Measurements from ENCODE around the gene DPP10. TPM values are rescaled to one million over a fixed set of nuclear protein-coding genes. Genes with fewer than 3 reads are reported as not detected.

The DPP10 gene
- total RNA-seq, 4 donors from 2014 or later: 3.3 to 6.6 (median 4.7) TPM

DNA sequence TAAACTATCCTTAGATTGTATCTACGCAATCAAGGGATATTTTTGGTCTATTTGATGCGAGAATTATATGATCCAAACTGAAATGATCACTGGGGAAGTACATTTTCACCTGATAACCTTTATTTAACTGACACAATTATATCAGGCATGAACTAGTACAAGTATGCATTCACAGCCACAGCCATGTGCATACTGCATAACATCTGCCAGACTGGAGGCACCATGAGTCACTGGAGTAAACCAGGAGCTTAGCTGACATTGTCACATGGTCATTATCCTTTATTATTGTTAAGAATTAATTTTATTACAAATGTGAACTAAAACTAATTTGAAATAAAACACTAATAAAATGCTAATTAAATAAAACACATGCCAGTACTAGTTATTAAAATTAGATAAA, 1127.1 kb downstream of the DPP10 start:
- TF ChIP-seq CTCF (IDR thresholded peaks at IDR 0.05): no peak
- TF ChIP-seq POLR2AphosphoS5 (IDR thresholded peaks at IDR 0.05): no peak
- TF ChIP-seq EP300 (IDR thresholded peaks at IDR 0.05): no peak
- no peak for TF ChIP-seq POLR2A (IDR thresholded peaks at IDR 0.05; ENCODE audit: low read depth)
- Histone ChIP-seq H3K4me1 (no peaks in the 10 kb centered on the region), H3K36me3 (no peaks in the 10 kb centered on the region), H3K4me3 (no peak overlapping the region), H3K27me3 (no peaks in the 10 kb centered on the region), H3K9me3 (no peaks in the 10 kb centered on the region), H3K27ac (replicated peaks in 1 of 4) (no peak overlapping the region)
- no peak for DNase-seq (ENCODE audit: extremely low spot score)
- 75% methylated on average over 2 of the region's 2 CpGs for WGBS
- intact Hi-C loops (cut with DNase I): no loop called here

- intact Hi-C loops (cut with DNase I): no loop called here
- DNase-seq (ENCODE audit: extremely low spot score): no peak
- no peaks in the 10 kb centered on the region for H3K36me3 ChIP-seq
- no peaks in the 10 kb centered on the region for H3K27me3 ChIP-seq
- no peak for TF ChIP-seq POLR2AphosphoS5 (IDR thresholded peaks at IDR 0.05)
- TF ChIP-seq EP300 (IDR thresholded peaks at IDR 0.05): no peak
- no peak for TF ChIP-seq CTCF (IDR thresholded peaks at IDR 0.05)
- no peak for TF ChIP-seq POLR2A (IDR thresholded peaks at IDR 0.05; ENCODE audit: low read depth)
- no peak overlapping the region for H3K27ac ChIP-seq (replicated peaks in 1 of 4)
- H3K9me3 ChIP-seq: no peaks in the 10 kb centered on the region
- no peak overlapping the region for H3K4me3 ChIP-seq
- H3K4me1 ChIP-seq: no peaks in the 10 kb centered on the region
Measured at GRCh38 chr2:115572746-115573145, 1130.3 kb downstream of the DPP10 start.

- no peaks in the 10 kb centered on the region for H3K4me1 ChIP-seq
- TF ChIP-seq POLR2AphosphoS5 (IDR thresholded peaks at IDR 0.05) (no peak), CTCF (IDR thresholded peaks at IDR 0.05) (no peak), EP300 (IDR thresholded peaks at IDR 0.05) (no peak), POLR2A (IDR thresholded peaks at IDR 0.05; ENCODE audit: low read depth) (no peak)
- no peak for DNase-seq (ENCODE audit: extremely low spot score)
- no peaks in the 10 kb centered on the region for H3K36me3 ChIP-seq
- WGBS: 83% methylated on average over 4 of the region's 4 CpGs
- H3K9me3 ChIP-seq: no peaks in the 10 kb centered on the region
- H3K27me3 ChIP-seq: no peaks in the 10 kb centered on the region
- no peak overlapping the region for H3K27ac ChIP-seq (replicated peaks in 1 of 4)
- intact Hi-C loops (cut with DNase I): no loop called here
- no peak overlapping the region for H3K4me3 ChIP-seq
Measured at GRCh38 chr2:115573756-115574155, 1131.3 kb downstream of the DPP10 start.

- Histone ChIP-seq H3K4me3 (no peak overlapping the region), H3K27ac (replicated peaks in 1 of 4) (no peak overlapping the region), H3K27me3 (no peaks in the 10 kb centered on the region), H3K36me3 (no peaks in the 10 kb centered on the region), H3K9me3 (no peaks in the 10 kb centered on the region), H3K4me1 (no peaks in the 10 kb centered on the region)
- TF ChIP-seq CTCF (IDR thresholded peaks at IDR 0.05): no peak
- TF ChIP-seq POLR2AphosphoS5 (IDR thresholded peaks at IDR 0.05): no peak
- TF ChIP-seq POLR2A (IDR thresholded peaks at IDR 0.05; ENCODE audit: low read depth): no peak
- TF ChIP-seq EP300 (IDR thresholded peaks at IDR 0.05): no peak
- WGBS: 53% methylated on average over 5 of the region's 5 CpGs
- no peak for DNase-seq (ENCODE audit: extremely low spot score)
- intact Hi-C loops (cut with DNase I): no loop called here
Measured at GRCh38 chr2:115574667-115575066, 1132.2 kb downstream of the DPP10 start.

GRCh38 chr2:115580784-115581183, 1138.3 kb downstream of the DPP10 start:
- no peaks in the 10 kb centered on the region for H3K4me1 ChIP-seq
- intact Hi-C loops (cut with DNase I): no loop called here
- 91% methylated on average over 5 of the region's 5 CpGs for WGBS

More at GRCh38 chr2:115580784-115581183, 1138.3 kb downstream of the DPP10 start:
- H3K27ac ChIP-seq (replicated peaks in 1 of 4): no peak overlapping the region
- no peaks in the 10 kb centered on the region for H3K36me3 ChIP-seq
- DNase-seq (ENCODE audit: extremely low spot score): no peak
- H3K9me3 ChIP-seq: no peaks in the 10 kb centered on the region
- TF ChIP-seq CTCF (IDR thresholded peaks at IDR 0.05): no peak
- TF ChIP-seq EP300 (IDR thresholded peaks at IDR 0.05): no peak
- no peak for TF ChIP-seq POLR2A (IDR thresholded peaks at IDR 0.05; ENCODE audit: low read depth)
- no peak for TF ChIP-seq POLR2AphosphoS5 (IDR thresholded peaks at IDR 0.05)
- no peak overlapping the region for H3K4me3 ChIP-seq
- H3K27me3 ChIP-seq: no peaks in the 10 kb centered on the region

Data from esophagus muscularis mucosa (tissue), 4 donors.